ENCODE measurements around the gene TDRD7. TPM values are rescaled to one million over a fixed set of nuclear protein-coding genes. Genes with fewer than 3 reads are reported as not detected.
"Not testable (repeated sequence)": the region's sequence is repeated elsewhere in the genome, so short reads cannot be mapped to it uniquely, and the experiment has no call there.

Gene TDRD7
- polyA plus RNA-seq, 1 of the 3 experiments (the other 2 are of a cell fraction), result 4.9 TPM

- H3K4me2 ChIP-seq, result no peak overlapping the region
- H3K79me2 ChIP-seq (ENCODE audit: insufficient read depth), result no peaks in the 10 kb centered on the region
- 94% methylated on average over 3 of the region's 3 CpGs for WGBS (ENCODE audit: low lambda C conversion rate)
- no peaks in the 10 kb centered on the region for H4K20me1 ChIP-seq (ENCODE audit: insufficient read depth)
- no peak overlapping the region for H2AFZ ChIP-seq (ENCODE audit: low read depth)
- TF ChIP-seq TAF1 (IDR thresholded peaks at IDR 0.05; ENCODE audit: borderline replicate concordance, low read depth, low read length), result no peak
- no peak for TF ChIP-seq RCOR1 (IDR thresholded peaks at IDR 0.05; ENCODE audit: low read length)
- no peak for TF ChIP-seq FOSL2 (IDR thresholded peaks at IDR 0.05; ENCODE audit: borderline replicate concordance, low read depth)
- TF ChIP-seq SMC3 (IDR thresholded peaks at IDR 0.05; ENCODE audit: low read depth, low read length), result no peak
- no peak for TF ChIP-seq EZH2phosphoT487 (IDR thresholded peaks at IDR 0.05; ENCODE audit: borderline replicate concordance, low read depth)
- TF ChIP-seq RAD21 (IDR thresholded peaks at IDR 0.05; ENCODE audit: low read length), result no peak
- no peak for TF ChIP-seq YY1 (IDR thresholded peaks at IDR 0.05; ENCODE audit: low read depth)
- TF ChIP-seq ELF1 (IDR thresholded peaks at IDR 0.05), result no peak
- TF ChIP-seq FOXJ3 (CRISPR knock-in tag; IDR thresholded peaks at IDR 0.05), result no peak
- no peak for TF ChIP-seq RXRA (IDR thresholded peaks at IDR 0.05; ENCODE audit: borderline replicate concordance, low read depth)
- TF ChIP-seq MXI1 (IDR thresholded peaks at IDR 0.05; ENCODE audit: low read depth, low read length), result no peak
- no peak for TF ChIP-seq EP300 (IDR thresholded peaks at IDR 0.05; ENCODE audit: borderline replicate concordance in 1 of 2, low read depth in 1 of 2, low read length in 1 of 2)
- no peak for TF ChIP-seq NRF1 (IDR thresholded peaks at IDR 0.05; ENCODE audit: low read depth, low read length)
- no peak for TF ChIP-seq GATA2 (CRISPR knock-in tag; IDR thresholded peaks at IDR 0.05)
- TF ChIP-seq CHD2 (IDR thresholded peaks at IDR 0.05; ENCODE audit: low read length, partially characterized antibody), result no peak
- TF ChIP-seq REST (IDR thresholded peaks at IDR 0.05; ENCODE audit: low read depth, low read length), result no peak
- TF ChIP-seq FOXM1 (IDR thresholded peaks at IDR 0.05; ENCODE audit: low read depth), result no peak
- no peak for TF ChIP-seq NFIC (IDR thresholded peaks at IDR 0.05; ENCODE audit: borderline replicate concordance)
- H3K9me3 ChIP-seq, result no peaks in the 10 kb centered on the region
- ChIA-PET CTCF (interaction anchor here (0.9 to 6.6 kb wide), 5 partner anchors 11 to 169 kb away, joined by 3 to 44 read pairs (median 4); no protein-coding TSS in a partner anchor), POLR2A (no interaction called here)
- no peaks in the 10 kb centered on the region for H3K9me2 ChIP-seq
- H3K9ac ChIP-seq, result no peak overlapping the region
- no peaks in the 10 kb centered on the region for H3K27me3 ChIP-seq (ENCODE audit: insufficient read depth)
- H3K36me3 ChIP-seq (replicated peaks in 1 of 2; ENCODE audit: control insufficient read depth in 1 of 2, insufficient read depth in 2 of 2, low read length in 1 of 2), result peaks cover 0 to 10% of the 10 kb centered on the region in 2 experiments
- no peak for DNase-seq
- no peak overlapping the region for H3K4me3 ChIP-seq (ENCODE audit: low read depth in 2 of 2, low read length in 1 of 2)
- H3K4me1 ChIP-seq (ENCODE audit: control insufficient read depth in 1 of 2, insufficient read depth in 2 of 2, low read depth in 1 of 2, low read length in 1 of 2), result no peaks in the 10 kb centered on the region
- no peak overlapping the region for H3K27ac ChIP-seq (ENCODE audit: low read depth in 2 of 2, low read length in 1 of 2)
- H3F3A ChIP-seq (replicated peaks; ENCODE audit: insufficient read depth), result no peaks in the 10 kb centered on the region
Observed at GRCh38 chr9:97447001-97447400, 35.1 kb downstream of the TDRD7 start.

DNA sequence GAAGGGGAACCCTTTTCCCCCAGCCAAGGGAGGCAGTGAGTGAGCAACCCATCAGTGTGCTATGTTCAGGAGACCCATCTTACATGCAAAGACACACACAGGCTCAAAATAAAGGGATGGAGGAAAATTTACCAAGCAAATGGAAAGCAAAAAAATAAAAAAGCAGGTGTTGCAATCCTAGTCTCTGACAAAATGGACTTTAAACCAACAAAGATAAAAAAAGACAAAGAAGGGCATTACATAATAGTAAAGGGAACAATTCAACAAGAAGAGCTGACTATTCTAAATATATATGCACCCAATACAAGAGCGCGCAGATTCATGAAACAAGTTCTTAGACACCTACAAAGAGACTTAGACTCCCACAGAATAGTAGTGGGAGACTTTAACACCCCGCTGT, 41.7 kb downstream of the TDRD7 start:
- H3K9me3 ChIP-seq; H3K4me3 ChIP-seq (ENCODE audit: low read depth in 2 of 2, low read length in 1 of 2); H2AFZ ChIP-seq (ENCODE audit: low read depth); H3F3A ChIP-seq (replicated peaks; ENCODE audit: insufficient read depth); H3K9ac ChIP-seq; H3K79me2 ChIP-seq (ENCODE audit: insufficient read depth); H3K4me1 ChIP-seq (ENCODE audit: control insufficient read depth in 1 of 2, insufficient read depth in 2 of 2, low read depth in 1 of 2, low read length in 1 of 2); DNase-seq; H3K9me2 ChIP-seq; CTCF ChIA-PET; POLR2A ChIA-PET; H3K4me2 ChIP-seq; H3K27me3 ChIP-seq (ENCODE audit: insufficient read depth); H3K36me3 ChIP-seq (replicated peaks in 1 of 2; ENCODE audit: control insufficient read depth in 1 of 2, insufficient read depth in 2 of 2, low read length in 1 of 2); H3K27ac ChIP-seq (ENCODE audit: low read depth in 2 of 2, low read length in 1 of 2); H4K20me1 ChIP-seq (ENCODE audit: insufficient read depth): not testable (repeated sequence)
- WGBS (ENCODE audit: low lambda C conversion rate), result 93% methylated on average over 3 of the region's 3 CpGs

DNA sequence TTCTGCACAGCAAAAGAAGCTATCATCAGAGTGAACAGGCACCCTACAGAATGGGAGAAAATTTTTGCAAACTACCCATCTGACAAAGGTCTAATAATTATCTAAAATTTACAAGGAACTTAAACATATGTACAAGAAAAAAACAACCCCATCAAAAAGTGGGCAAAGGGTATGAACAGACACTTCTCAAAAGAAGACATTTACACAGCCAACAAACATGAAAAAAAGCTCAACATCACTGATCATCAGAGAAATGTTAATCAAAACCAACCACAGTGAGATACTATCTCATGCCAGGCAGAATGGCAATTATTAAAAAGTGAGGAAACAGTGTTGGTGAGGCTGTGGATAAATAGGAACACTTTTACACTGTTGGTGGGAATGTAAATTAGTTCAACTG, 44.9 kb downstream of the TDRD7 start:
- not testable (repeated sequence) for H3K9me3 ChIP-seq
- CTCF ChIA-PET, result interaction anchor here (1.2 kb wide), 1 partner anchor 13 kb away, joined by 6 read pairs; no protein-coding TSS in a partner anchor

More for the DNA sequence above, 44.9 kb downstream of the TDRD7 start:
- H3K36me3 ChIP-seq (replicated peaks in 1 of 2; ENCODE audit: control insufficient read depth in 1 of 2, insufficient read depth in 2 of 2, low read length in 1 of 2); H3K4me1 ChIP-seq (ENCODE audit: control insufficient read depth in 1 of 2, insufficient read depth in 2 of 2, low read depth in 1 of 2, low read length in 1 of 2); H4K20me1 ChIP-seq (ENCODE audit: insufficient read depth); H3K27ac ChIP-seq (ENCODE audit: low read depth in 2 of 2, low read length in 1 of 2); H3K9me2 ChIP-seq; POLR2A ChIA-PET; H3F3A ChIP-seq (replicated peaks; ENCODE audit: insufficient read depth); DNase-seq; H2AFZ ChIP-seq (ENCODE audit: low read depth); H3K79me2 ChIP-seq (ENCODE audit: insufficient read depth); H3K4me3 ChIP-seq (ENCODE audit: low read depth in 2 of 2, low read length in 1 of 2); H3K27me3 ChIP-seq (ENCODE audit: insufficient read depth); H3K9ac ChIP-seq; H3K4me2 ChIP-seq: not testable (repeated sequence)

Measured in SK-N-SH (cell line).